Endothelial cell (in vitro differentiated cells): ENCODE measurements around the gene MDK. TPM values are rescaled to one million over a fixed set of nuclear protein-coding genes. Genes with fewer than 3 reads are reported as not detected.

Source experiments
- DNase-seq: peaks from one replicate; pipeline ENCODE4 v3.0.0; 2021; ENCODE audit warnings: low spot score
- H3K27ac Mint-ChIP-seq: one replicate; pipeline ENCODE4 v1.8.0; 2021; ENCODE audit warnings: mixed read lengths, inconsistent platforms; ENCODE audit not compliant: unreplicated experiment
- H3K27me3 Mint-ChIP-seq: one replicate; pipeline ENCODE4 v1.8.0; 2021; ENCODE audit warnings: mild to moderate bottlenecking, moderate library complexity, mixed read lengths, inconsistent platforms; ENCODE audit not compliant: unreplicated experiment
- H3K36me3 Mint-ChIP-seq: one replicate; pipeline ENCODE4 v1.8.0; 2021; ENCODE audit warnings: mild to moderate bottlenecking, low read depth, mixed read lengths, inconsistent platforms; ENCODE audit not compliant: unreplicated experiment
- H3K4me1 Mint-ChIP-seq: one replicate; pipeline ENCODE4 v1.8.0; 2021; ENCODE audit warnings: mild to moderate bottlenecking, mixed read lengths, inconsistent platforms; ENCODE audit not compliant: unreplicated experiment
- H3K4me3 Mint-ChIP-seq: one replicate; pipeline ENCODE4 v1.8.0; 2021; ENCODE audit warnings: mild to moderate bottlenecking, mixed read lengths, inconsistent platforms; ENCODE audit not compliant: unreplicated experiment
- H3K9me3 Mint-ChIP-seq: one replicate; pipeline ENCODE4 v1.8.0; 2021; ENCODE audit warnings: mixed read lengths, inconsistent platforms; ENCODE audit not compliant: unreplicated experiment
- CTCF ChIP-seq: fragments of 200-600 bp; sonication (generic); IDR thresholded peaks from one replicate; pipeline ENCODE4 v1.5.0; 2021; ENCODE audit warnings: antibody characterized with exemption; ENCODE audit not compliant: unreplicated experiment
- total RNA-seq: library from RNA; stranded (reverse); fragmentation: NEBNext Ultra II Directional; extraction: Animal tissue kit (Norgen Biotek cat#: 25700); gene quantifications from one replicate; pipeline ENCODE4 v1.2.1, GENCODE V29; 2021; ENCODE audit not compliant: unreplicated experiment

MDK gene
- total RNA-seq, 1 donor from 2014 or later, result 553 TPM

GRCh38 chr11:46383974-46384701, 2.7 kb downstream of the MDK start:
- Mint-ChIP-seq H3K36me3 (peaks cover 14% of the 10 kb centered on the region), H3K4me3 (no peak overlapping the region)

GRCh38 chr11:46385169-46386004, 3.9 kb downstream of the MDK start:
- no peak for TF ChIP-seq CTCF

More at GRCh38 chr11:46383974-46384701, 2.7 kb downstream of the MDK start:
- peaks cover 19% of the 10 kb centered on the region for H3K27me3 Mint-ChIP-seq
- TF ChIP-seq CTCF, result no peak
- no peak for DNase-seq
- peaks cover 9% of the 10 kb centered on the region for H3K4me1 Mint-ChIP-seq
- H3K9me3 Mint-ChIP-seq, result no peaks in the 10 kb centered on the region
- H3K27ac Mint-ChIP-seq, result no peak overlapping the region

GRCh38 chr11:46386005-46386578, 4.6 kb downstream of the MDK start:
- no peak for DNase-seq
- Mint-ChIP-seq H3K4me1 (peaks cover 9% of the 10 kb centered on the region), H3K9me3 (no peaks in the 10 kb centered on the region), H3K27ac (peak overlapping the region; percentile 72), H3K27me3 (peaks cover 29% of the 10 kb centered on the region), H3K4me3 (peak overlapping the region; percentile 76), H3K36me3 (peaks cover 14% of the 10 kb centered on the region)
- no peak for TF ChIP-seq CTCF

More at GRCh38 chr11:46385169-46386004, 3.9 kb downstream of the MDK start:
- Mint-ChIP-seq H3K4me1 (peaks cover 9% of the 10 kb centered on the region), H3K4me3 (no peak overlapping the region), H3K9me3 (no peaks in the 10 kb centered on the region), H3K27ac (no peak overlapping the region), H3K36me3 (peaks cover 14% of the 10 kb centered on the region), H3K27me3 (peaks cover 24% of the 10 kb centered on the region)
- DNase-seq, result no peak

GRCh38 chr11:46386674-46387073, 5.2 kb downstream of the MDK start:
- peak overlapping the region; percentile 72 for H3K27ac Mint-ChIP-seq

More at GRCh38 chr11:46386674-46387073, 5.2 kb downstream of the MDK start:
- Mint-ChIP-seq H3K36me3 (peaks cover 14% of the 10 kb centered on the region), H3K27me3 (peaks cover 29% of the 10 kb centered on the region), H3K4me3 (peak overlapping the region; percentile 31), H3K4me1 (peaks cover 9% of the 10 kb centered on the region), H3K9me3 (no peaks in the 10 kb centered on the region)
- no peak for DNase-seq
- no peak for TF ChIP-seq CTCF
